Measurements from ENCODE around the gene ATN1.
"Not testable (repeated sequence)": the region's sequence is repeated elsewhere in the genome, so short reads cannot be mapped to it uniquely, and the experiment has no call there.

The ATN1 gene

GRCh38 chr12:6904280-6905276 is 23.2 kb upstream of the ATN1 start, which contains the start of gene LRRC23:
Gene LRRC23 (plus strand): TSS chr12:6904822. CDS start chr12:6905634, 812 bp downstream.
- DNase-seq: peak; percentile 97

GRCh38 chr12:6905414-6906040 is 22.2 kb upstream of the ATN1 start:
- DNase-seq: no peak

GRCh38 chr12:6908141-6908540 is 19.6 kb upstream of the ATN1 start:
- DNase-seq: not testable (repeated sequence)

GRCh38 chr12:6909421-6910145 is 18.2 kb upstream of the ATN1 start:
- DNase-seq: no peak

GRCh38 chr12:6912164-6912935 is 15.4 kb upstream of the ATN1 start:
- DNase-seq: no peak

GRCh38 chr12:6914246-6914946 is 13.4 kb upstream of the ATN1 start, which contains the start of gene ENO2:
Gene ENO2 (plus strand): TSS chr12:6914580. CDS start chr12:6915833, 1,253 bp downstream.
- peak; percentile 88 for DNase-seq

- DNase-seq: no peak
Measured at GRCh38 chr12:6914947-6915788, 12.6 kb upstream of the ATN1 start.

- DNase-seq: no peak
Measured at GRCh38 chr12:6915789-6916285, 11.9 kb upstream of the ATN1 start.

GRCh38 chr12:6916426-6917200 is 11.1 kb upstream of the ATN1 start:
- no peak for DNase-seq

- no peak for DNase-seq
Measured at GRCh38 chr12:6917491-6918231, 10.1 kb upstream of the ATN1 start.

- no peak for DNase-seq
Measured at GRCh38 chr12:6919588-6919987, 8.2 kb upstream of the ATN1 start.

GRCh38 chr12:6921539-6921938 is 6.2 kb upstream of the ATN1 start:
- no peak for DNase-seq

- DNase-seq: no peak
Measured at GRCh38 chr12:6921996-6922946, 5.5 kb upstream of the ATN1 start.

- DNase-seq: no peak
Measured at GRCh38 chr12:6923003-6923732, 4.6 kb upstream of the ATN1 start.

- DNase-seq: no peak
Measured at GRCh38 chr12:6923851-6924250, 3.9 kb upstream of the ATN1 start.

- no peak for DNase-seq
Measured at GRCh38 chr12:6925239-6925539, 2.6 kb upstream of the ATN1 start.

Measured in activated T-cell treated with anti-CD3 and anti-CD28 coated beads, Interleukin-2, amount 50 U/mL, for 1 hour (primary cell).